Upper lobe of left lung (tissue), 4 donors: Measurements from ENCODE around the gene EXT2.

Experiments used
- CTCF ChIP-seq, 6 experiments: fragments of 450-650 bp in 4 of 6; fragments of 200-600 bp in 2 of 6; sonication (generic) in 2 of 6; IDR thresholded peaks; one replicate each; pipeline ENCODE4 v1.5.1; 2016 to 2019; ENCODE audit warnings: antibody characterized with exemption in 6 of 6
- EP300 ChIP-seq, 4 donors: sonication (generic); formaldehyde crosslinking; IDR thresholded peaks; one replicate each; pipeline ENCODE4 v1.5.1; 2017; ENCODE audit warnings: antibody characterized with exemption in 4 of 4, control low read depth in 2 of 4
- POLR2A ChIP-seq, 4 donors: fragments of 450-650 bp; IDR thresholded peaks; one replicate each; pipeline ENCODE4 v1.5.1; 2016 to 2017; ENCODE audit warnings: antibody characterized with exemption in 4 of 4, mild to moderate bottlenecking in 2 of 4
- POLR2AphosphoS5 ChIP-seq, 2 donors: sonication (generic); formaldehyde crosslinking; IDR thresholded peaks; one replicate each; pipeline ENCODE4 v1.5.1; 2017; ENCODE audit warnings: antibody characterized with exemption in 2 of 2

- TF ChIP-seq CTCF (IDR thresholded peaks at IDR 0.05): no peak
- no peak for TF ChIP-seq POLR2AphosphoS5 (IDR thresholded peaks at IDR 0.05)
- no peak for TF ChIP-seq POLR2A (IDR thresholded peaks at IDR 0.05)
- no peak for TF ChIP-seq EP300 (IDR thresholded peaks at IDR 0.05)
Observed at GRCh38 chr11:44065161-44065661, 30.3 kb upstream of the EXT2 start.
